Measurements from ENCODE around the gene DERA.

Gene DERA

GRCh38 chr12:16086942-16087341, 175.8 kb downstream of the DERA start:
- DNase-seq, result no peak

Data from SHP77 (cell line).